Measurements from ENCODE around the gene NHP2.
"Not testable (repeated sequence)": the region's sequence is repeated elsewhere in the genome, so short reads cannot be mapped to it uniquely, and the experiment has no call there.

The NHP2 gene

DNA sequence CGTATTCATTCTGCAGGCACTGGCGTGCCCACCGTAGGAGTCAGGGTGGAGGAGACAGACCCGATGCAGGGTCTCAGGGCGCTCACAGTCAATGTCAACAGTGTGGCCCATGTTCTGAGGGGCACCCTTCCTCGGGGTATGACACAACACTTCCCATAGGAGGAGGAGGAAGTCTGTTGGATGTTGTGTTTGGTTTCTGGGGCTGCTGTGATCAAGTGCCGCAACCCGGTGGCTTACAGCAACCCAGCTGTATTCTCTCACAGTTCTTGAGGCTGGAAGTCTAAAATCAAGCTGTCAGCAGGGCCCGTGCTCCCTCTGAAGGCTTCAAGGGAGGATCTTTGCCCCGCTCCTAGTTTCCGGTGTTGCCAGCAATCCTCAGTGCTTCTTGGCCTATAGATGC, 45.0 kb upstream of the NHP2 start:
- TF ChIP-seq, protein P1, sequence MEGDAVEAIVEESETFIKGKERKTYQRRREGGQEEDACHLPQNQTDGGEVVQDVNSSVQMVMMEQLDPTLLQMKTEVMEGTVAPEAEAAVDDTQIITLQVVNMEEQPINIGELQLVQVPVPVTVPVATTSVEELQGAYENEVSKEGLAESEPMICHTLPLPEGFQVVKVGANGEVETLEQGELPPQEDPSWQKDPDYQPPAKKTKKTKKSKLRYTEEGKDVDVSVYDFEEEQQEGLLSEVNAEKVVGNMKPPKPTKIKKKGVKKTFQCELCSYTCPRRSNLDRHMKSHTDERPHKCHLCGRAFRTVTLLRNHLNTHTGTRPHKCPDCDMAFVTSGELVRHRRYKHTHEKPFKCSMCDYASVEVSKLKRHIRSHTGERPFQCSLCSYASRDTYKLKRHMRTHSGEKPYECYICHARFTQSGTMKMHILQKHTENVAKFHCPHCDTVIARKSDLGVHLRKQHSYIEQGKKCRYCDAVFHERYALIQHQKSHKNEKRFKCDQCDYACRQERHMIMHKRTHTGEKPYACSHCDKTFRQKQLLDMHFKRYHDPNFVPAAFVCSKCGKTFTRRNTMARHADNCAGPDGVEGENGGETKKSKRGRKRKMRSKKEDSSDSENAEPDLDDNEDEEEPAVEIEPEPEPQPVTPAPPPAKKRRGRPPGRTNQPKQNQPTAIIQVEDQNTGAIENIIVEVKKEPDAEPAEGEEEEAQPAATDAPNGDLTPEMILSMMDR (IDR thresholded peaks at IDR 0.05) = no peak
- no peak overlapping the region for H3K4me3 ChIP-seq (ENCODE audit: low read depth in 1 of 2, low read length in 1 of 2)
- no peaks in the 10 kb centered on the region for H3K36me3 ChIP-seq
- H3K9me3 ChIP-seq = no peaks in the 10 kb centered on the region
- peaks cover 34 to 40% of the 10 kb centered on the region in 2 experiments for H3K4me1 ChIP-seq (ENCODE audit: control insufficient read depth in 1 of 2, insufficient read depth in 1 of 2, low read depth in 1 of 2, low read length in 1 of 2)
- H3K27me3 ChIP-seq = no peaks in the 10 kb centered on the region
- H3K27ac ChIP-seq = no peak overlapping the region

DNA sequence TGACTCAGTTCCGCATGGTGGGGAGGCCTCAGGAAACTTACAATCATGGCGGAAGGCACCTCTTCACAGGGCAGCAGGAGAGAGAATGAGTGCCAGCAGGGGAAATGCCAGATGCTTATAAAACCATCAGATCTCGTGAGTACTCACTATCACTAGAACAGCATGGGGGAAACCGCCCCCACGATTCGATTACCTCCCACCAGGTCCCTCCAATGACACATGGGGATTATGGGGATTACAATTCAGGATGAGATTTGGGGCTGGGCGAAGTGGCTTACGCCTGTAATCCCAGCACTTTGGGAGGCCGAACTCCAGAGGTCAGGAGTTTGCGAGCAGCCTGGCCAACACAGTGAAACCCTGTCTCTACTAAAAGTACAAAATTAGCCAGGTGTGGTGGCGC, 44.5 kb upstream of the NHP2 start:
- H3K27ac ChIP-seq; H3K9me3 ChIP-seq; H3K36me3 ChIP-seq; H3K27me3 ChIP-seq; H3K4me3 ChIP-seq (ENCODE audit: low read depth in 1 of 2, low read length in 1 of 2): not testable (repeated sequence)
- H3K4me1 ChIP-seq (ENCODE audit: control insufficient read depth in 1 of 2, insufficient read depth in 1 of 2, low read depth in 1 of 2, low read length in 1 of 2) = peaks cover 40 to 42% of the 10 kb centered on the region in 2 experiments

DNA sequence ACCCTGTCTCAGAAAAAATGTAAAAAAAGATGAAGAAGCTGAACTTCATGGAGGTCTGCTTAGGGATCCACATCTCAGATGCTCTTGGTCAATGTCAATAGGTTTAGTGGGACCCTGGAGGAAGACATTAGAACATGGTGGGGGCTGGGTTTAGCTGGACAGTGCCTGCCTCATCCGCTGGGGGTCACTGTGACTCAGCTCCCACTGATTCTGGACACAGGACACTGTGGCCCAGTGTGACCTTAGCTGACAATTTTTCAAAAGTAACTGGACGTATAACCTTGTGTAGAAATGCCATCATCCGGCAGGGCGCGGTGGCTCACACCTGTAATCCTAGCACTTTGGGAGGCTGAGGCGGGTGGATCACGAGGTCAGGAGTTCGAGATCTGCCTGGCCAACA, 43.3 kb upstream of the NHP2 start:
- Histone ChIP-seq H3K9me3 (no peaks in the 10 kb centered on the region), H3K27ac (no peak overlapping the region), H3K4me1 (ENCODE audit: control insufficient read depth in 1 of 2, insufficient read depth in 1 of 2, low read depth in 1 of 2, low read length in 1 of 2) (peaks cover 36 to 38% of the 10 kb centered on the region in 2 experiments), H3K36me3 (no peaks in the 10 kb centered on the region), H3K27me3 (no peaks in the 10 kb centered on the region), H3K4me3 (ENCODE audit: low read depth in 1 of 2, low read length in 1 of 2) (no peak overlapping the region)
- TF ChIP-seq, protein P1 (IDR thresholded peaks at IDR 0.05) = no peak

DNA sequence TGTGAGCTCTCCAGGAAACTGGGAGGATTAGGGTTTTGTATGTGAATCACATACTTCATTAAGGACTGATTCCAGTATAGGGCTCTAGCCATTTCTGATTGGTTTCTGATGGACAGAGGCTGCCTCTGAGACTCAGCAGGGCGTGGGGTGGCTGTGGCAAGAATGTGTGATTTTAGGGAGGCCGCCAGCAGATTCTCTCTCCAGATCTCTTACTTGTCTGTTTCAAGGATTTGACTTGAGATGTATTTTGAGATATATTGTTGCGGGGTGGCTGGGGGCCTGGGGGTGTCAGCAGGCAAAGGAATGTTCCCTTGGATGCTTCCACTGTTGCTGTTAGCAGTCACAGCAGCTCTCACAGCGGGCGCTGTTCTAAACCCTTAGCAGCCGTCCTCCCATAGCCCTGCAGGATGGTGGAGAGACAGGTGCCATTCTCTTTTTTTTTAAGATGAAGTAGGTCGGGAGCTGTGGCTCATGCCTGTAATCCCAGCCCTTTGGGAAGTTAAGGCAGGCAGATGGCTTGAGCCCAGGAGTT, 42.7 kb upstream of the NHP2 start:
- Histone ChIP-seq H3K4me1 (ENCODE audit: control insufficient read depth in 1 of 2, insufficient read depth in 1 of 2, low read depth in 1 of 2, low read length in 1 of 2) (peaks cover 30 to 32% of the 10 kb centered on the region in 2 experiments), H3K9me3 (no peaks in the 10 kb centered on the region), H3K4me3 (ENCODE audit: low read depth in 1 of 2, low read length in 1 of 2) (no peak overlapping the region), H3K27ac (no peak overlapping the region), H3K27me3 (no peaks in the 10 kb centered on the region), H3K36me3 (no peaks in the 10 kb centered on the region)
- TF ChIP-seq, protein P1 (IDR thresholded peaks at IDR 0.05) = no peak

DNA sequence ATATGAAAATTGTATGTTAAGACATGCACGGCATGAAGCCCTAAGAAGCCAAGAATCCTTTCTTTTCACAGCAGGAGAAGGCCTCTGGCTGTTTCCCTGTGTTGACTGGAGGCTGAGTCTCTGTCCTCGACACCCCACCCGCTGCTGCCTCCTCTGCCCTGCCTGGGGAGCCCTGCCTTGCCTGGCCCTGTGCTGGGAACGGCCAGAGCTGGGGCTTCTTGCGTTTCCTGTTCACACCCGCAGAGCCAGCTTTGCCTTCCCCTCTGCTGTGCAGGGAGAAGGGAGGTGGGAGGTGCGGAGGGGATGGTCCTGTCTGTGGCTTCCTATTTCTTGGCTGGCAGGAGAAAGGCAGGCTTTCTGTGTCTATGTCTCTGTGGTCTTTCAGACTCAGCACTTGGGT, 40.3 kb upstream of the NHP2 start:
- H3K9me3 ChIP-seq = no peaks in the 10 kb centered on the region
- H3K36me3 ChIP-seq = no peaks in the 10 kb centered on the region
- peaks cover 20 to 21% of the 10 kb centered on the region in 2 experiments for H3K4me1 ChIP-seq (ENCODE audit: control insufficient read depth in 1 of 2, insufficient read depth in 1 of 2, low read depth in 1 of 2, low read length in 1 of 2)
- no peak overlapping the region for H3K4me3 ChIP-seq (ENCODE audit: low read depth in 1 of 2, low read length in 1 of 2)
- TF ChIP-seq, protein P1 (IDR thresholded peaks at IDR 0.05) = no peak
- H3K27ac ChIP-seq = no peak overlapping the region
- no peaks in the 10 kb centered on the region for H3K27me3 ChIP-seq

DNA sequence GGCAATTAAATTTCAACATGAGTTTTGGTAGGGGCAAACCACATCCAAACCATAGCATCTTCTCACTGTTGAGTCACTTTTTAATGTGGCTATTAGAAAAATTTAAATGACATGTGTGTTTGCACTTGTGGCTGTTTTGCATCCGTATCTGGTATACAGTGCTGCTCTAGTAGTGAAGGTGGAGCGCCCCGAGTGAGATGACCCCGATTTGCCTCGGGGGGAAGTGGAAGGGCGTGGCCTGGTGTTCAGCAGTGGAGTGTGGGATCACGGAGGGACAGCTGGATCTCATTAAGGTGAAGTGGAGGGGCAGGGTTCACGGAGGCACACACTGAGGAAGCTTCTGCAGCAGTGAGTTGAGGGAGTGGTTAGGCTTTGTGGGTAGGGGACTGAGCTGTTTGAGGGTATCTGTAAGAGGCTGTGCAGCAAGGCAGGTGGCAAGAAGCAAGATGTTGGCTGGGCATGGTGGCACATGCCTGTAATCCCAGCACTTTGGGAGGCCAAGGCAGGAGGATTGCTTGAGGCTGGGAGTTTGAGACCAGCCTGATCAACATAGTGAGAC, 39.6 kb upstream of the NHP2 start:
- no peaks in the 10 kb centered on the region for H3K36me3 ChIP-seq
- H3K4me1 ChIP-seq (ENCODE audit: control insufficient read depth in 1 of 2, insufficient read depth in 1 of 2, low read depth in 1 of 2, low read length in 1 of 2) = peaks cover 15% of the 10 kb centered on the region in 2 experiments
- TF ChIP-seq, protein P1 (IDR thresholded peaks at IDR 0.05) = no peak
- no peak overlapping the region for H3K4me3 ChIP-seq (ENCODE audit: low read depth in 1 of 2, low read length in 1 of 2)
- no peak overlapping the region for H3K27ac ChIP-seq
- no peaks in the 10 kb centered on the region for H3K27me3 ChIP-seq
- H3K9me3 ChIP-seq = no peaks in the 10 kb centered on the region

All from neutrophil (primary cell).